NCI-H2107 treated with DMSO at 0.1 percent for 48 hours (cell line): ENCODE results near the gene NMNAT3.
A peak's percentile ranks its signal among the peaks of the same experiment; 100 is the strongest.

ENCODE experiments used
- DNase-seq: peaks from one replicate; lab custom pipeline; 2025; ENCODE audit not compliant: unreplicated experiment; lab: John Stamatoyannopoulos, UW

Gene NMNAT3

GRCh38 chr3:139676108-139676507, 1.7 kb downstream of the NMNAT3 start:
- DNase-seq, result no peak

GRCh38 chr3:139675327-139675726, 2.4 kb downstream of the NMNAT3 start:
- DNase-seq, result no peak

GRCh38 chr3:139674571-139675260, 3.1 kb downstream of the NMNAT3 start:
- no peak for DNase-seq

- DNase-seq, result no peak
These were observed 4.9 kb downstream of the NMNAT3 start for GRCh38 chr3:139672884-139673283.

DNA sequence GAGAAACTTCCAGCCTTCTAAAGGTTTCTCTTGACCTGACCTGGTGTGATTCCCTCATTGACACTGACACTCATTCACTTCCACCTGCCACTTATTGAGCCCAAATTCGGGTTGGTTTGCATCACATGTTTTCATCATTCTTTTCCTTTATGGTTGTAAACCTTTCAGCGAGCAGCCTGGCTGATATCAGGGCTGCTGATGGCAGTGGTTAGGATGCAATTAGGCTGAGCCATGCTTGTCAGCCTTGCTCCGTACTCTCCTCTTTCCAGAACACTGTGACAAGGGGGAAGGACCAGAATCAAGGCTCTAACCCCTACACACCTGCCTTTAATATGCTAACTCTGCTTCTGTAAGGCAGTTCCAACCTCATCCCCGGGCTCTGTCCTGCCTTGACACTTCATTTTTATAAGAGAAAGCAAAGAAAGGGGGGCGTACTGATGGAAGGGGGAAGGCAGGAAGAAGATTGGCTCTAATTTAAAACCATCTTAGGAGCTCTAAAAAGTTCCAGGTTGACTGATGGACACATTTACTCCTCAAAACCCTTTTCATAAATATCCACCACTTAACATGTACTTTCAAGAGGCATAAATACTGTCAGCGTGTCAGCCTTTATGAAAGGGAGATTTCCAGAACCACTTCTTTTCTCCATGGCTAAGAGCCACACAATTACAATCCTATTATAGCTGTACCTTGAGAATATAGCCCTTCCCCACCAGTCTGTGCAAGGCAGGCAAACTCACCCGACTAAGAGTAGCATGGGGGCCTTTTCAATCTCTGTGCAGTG, 5.7 kb downstream of the NMNAT3 start:
- DNase-seq, result peak; percentile 51

DNA sequence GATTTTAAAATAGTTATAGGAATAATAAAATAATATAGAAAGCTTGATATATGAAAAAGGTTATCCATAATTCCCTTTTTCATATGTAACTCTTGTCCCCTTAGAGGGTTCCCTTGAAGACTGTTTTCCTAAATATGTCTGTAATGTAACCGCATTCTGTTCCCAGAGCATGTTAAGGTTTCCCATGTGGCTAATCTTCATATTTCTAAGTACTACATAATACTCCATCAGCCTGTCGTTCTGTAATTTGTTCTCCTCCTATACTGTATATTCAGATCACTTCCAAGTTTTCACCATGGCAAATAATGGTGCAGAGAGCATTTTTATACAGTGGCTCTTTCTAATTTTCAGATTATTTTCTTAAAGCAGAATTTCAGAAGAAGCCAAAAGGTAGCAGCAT, 6.7 kb downstream of the NMNAT3 start:
- DNase-seq, result no peak

GRCh38 chr3:139670196-139670595, 7.6 kb downstream of the NMNAT3 start:
- no peak for DNase-seq

DNA sequence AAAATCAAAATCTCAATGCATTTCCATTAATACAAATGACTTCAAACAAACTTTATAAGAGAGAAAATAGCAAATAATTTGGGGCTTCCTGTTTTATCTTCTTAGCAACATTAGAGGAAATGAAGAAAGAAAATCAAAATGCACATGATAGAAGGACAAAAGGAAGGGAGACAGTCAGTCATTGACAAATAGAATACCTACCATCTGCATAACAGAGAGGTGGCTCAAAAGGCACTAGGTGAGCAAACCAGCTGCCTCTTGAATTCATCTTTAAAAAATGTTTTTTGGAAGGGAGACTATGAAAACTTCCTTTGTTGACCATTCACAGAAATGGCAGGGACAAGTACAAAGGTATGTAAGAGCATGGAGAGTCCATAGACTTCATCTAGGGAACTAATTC, 9.4 kb downstream of the NMNAT3 start:
- DNase-seq, result no peak

DNA sequence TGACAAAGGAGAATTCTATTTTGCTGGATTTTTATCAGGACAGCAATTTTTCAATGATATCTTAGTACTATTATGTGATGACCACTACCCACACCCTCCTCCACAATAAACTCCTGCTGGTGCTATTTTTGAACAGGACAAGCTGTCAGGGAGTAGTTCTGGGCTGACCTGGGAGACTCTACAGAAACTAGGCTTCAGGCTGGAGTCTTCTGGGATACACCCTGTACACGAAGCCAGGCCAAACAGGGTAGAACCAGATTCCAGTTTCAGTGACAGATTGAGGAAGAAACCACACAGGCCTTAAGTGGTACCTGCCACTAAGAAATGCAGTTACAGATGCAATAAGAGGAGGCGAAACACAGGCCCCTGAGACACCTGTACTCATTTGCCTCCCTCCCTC, 12.8 kb downstream of the NMNAT3 start:
- DNase-seq, result no peak

GRCh38 chr3:139660269-139660668, 17.5 kb downstream of the NMNAT3 start:
- no peak for DNase-seq

DNA sequence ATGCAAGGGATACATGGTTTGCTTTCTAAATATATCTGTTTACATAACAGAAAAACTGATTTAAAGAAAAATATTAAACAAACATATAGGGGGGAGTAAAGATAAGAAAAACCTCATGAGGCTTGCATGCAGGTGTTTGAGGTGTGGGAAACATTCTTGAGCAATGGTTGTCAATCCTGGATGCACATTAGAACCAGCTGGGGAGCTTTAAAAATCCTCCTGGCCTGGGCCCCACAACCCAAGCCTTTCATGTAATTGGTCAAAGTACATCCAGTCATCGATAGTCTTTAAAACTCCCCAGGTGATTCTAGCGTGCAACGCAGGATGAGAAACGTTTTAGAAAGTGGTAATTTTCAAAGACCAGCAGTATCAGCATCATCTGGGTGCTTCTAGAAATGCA, 18.3 kb downstream of the NMNAT3 start:
- DNase-seq, result no peak

DNA sequence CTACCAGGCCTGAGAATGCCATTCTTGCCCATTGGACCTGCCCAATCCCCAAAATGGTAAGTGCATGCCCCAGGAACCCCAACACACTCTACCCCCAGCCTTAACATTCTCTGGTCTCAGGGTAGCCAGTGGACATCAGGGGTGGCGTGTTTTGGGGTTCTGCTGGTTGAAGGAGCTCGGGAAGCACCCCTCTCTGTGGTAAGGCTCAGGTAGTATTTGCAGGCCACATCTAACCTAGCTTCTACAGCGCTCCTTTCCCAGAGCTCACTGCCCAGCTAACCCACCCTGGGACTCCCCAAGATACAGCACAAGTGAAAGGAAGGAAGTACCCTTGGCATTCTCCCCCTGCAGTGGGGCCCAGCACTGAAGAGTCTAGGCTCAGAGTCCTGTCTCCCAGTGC, 19.8 kb downstream of the NMNAT3 start:
- DNase-seq, result no peak

GRCh38 chr3:139657434-139657833, 20.3 kb downstream of the NMNAT3 start:
- DNase-seq, result no peak

DNA sequence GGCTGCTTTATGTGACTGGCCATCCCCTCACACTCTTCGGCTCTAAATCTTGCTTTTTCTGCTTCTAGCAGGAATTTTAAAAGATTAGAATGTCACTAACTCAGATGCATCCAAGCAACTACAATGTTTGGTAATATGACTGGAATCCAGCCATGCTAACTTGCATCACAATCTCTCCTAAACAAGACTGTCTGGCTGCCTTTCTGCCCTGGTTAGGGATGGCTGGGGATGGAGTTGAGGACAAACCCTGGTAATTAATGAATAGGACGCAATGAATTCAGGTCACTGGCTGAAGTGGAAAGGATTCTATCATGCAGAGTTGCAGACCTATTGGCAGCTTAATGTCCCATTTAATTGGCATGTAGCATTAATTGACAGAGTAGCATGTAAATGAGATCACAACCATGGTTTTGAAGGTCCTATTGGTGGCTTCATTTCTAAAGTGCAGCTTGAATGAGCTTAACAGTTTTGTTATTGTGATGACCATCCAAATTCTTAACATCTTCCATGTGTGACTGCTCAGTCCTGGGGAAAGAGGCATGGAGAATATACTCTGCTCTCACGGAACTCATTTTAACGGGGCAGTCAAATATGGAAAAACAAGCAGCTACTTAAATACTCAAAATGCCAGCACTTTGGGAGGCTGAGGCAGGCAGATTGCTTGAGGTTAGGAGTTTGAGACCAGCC, 21.7 kb downstream of the NMNAT3 start:
- no peak for DNase-seq

DNA sequence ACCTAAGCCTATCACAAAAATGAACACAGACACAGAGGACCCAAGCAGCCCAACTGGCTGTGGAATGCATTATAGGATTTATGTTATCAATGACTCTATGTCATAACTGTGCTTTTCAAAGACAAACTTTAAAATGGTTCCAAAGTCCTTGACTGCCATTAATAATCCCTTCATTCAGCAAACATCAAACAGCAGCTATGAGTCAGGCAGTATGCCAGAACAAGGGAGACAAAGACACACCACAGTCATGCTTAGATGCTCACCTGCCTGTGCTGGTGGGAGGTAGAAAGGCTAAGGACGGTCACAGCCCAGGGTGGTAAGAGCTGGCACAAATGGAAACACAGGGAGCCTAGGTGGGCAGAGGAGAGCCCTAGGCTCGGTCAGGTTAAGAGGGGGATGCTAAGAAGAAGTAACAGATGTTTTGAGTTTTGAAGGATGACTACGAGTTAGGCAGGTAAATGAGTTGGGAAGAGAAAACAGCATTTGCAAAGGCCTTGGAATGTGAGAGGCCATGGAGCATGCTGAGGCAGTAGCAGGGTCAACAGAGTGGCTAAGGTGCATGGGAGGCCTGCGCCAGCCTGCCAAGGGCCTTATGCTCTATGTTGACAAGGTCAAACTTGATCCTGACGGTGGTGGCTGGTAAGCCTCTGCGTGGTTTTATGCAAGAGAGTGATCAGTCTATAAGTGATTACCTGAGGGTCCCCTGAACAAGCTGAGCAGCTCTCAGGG, 23.0 kb downstream of the NMNAT3 start:
- DNase-seq, result peak; percentile 88

DNA sequence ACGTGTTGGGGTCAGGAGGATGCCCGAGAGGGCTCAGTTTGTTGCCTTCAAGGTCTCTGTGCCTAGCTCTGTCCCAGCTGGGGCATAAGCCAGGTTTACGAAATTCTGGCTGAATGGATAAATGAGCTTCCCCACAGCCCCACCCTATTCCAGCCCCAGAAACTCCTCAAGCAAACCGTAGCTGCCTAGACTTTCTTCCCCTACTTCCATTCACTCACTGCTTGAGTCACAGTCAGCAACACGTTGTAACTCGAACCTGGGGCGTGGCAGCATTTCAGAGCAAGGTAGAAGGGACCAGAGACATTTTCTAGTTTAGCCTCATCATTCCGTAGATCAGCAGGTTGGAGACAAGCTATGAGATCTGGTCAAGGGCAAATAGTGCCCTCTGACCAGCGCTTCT, 24.2 kb downstream of the NMNAT3 start:
- DNase-seq, result no peak

DNA sequence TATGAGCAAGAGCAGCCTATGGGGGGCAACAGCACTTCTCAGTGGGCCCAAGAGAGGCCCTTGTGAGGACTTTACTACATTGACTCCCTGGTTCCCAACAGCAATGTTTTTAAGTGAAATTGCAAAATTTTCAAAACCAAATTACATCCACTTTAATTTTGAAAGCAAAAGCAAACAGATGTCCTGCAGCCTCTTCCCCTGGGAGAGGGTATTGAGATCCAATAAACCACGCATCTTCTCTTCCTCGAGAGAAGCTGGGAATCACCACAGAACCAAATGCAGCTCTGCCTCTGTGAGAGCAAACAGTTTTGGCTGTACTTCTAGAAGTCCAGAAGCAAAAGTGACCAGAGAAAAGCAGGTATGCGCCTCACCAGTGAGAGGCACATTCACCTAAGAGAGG, 25.2 kb downstream of the NMNAT3 start:
- no peak for DNase-seq

GRCh38 chr3:139647866-139648435, 29.8 kb downstream of the NMNAT3 start:
- no peak for DNase-seq

DNA sequence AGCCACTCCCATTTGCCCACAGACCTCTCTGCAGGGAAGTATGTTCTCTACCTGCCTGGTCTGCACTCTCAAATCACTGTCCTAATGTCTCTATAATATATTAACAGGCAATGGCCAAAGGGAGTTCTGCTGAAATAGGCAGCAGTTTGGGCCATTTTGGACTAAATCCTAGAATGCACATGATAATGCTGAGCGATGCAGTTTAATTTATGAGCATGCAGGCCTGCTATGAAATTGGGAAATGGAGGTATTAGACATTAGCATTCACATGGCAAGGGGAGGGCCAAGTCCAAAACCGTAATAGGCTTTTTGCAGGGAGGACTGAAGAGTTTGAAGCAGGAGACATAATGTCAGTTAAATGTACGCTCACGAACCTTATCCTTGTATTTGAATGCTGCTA, 31.3 kb downstream of the NMNAT3 start:
- no peak for DNase-seq

DNA sequence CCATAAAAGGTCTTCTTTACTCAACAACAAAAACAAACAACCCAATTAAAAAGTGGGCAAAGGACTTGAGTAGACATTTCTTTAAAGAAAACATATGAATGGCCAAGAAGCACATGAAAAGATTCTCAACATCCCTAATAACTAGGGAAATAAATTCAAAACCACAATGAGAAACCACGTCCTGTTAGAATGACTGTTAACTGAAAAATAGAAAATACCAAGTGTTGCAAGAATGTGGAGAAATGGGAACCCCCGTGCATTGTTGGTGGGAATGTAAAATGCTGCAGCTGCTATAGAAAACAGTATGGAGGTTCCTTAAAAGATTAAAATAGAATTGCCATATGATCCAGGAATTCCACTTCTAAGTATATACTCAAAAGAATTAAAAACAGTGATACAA, 34.8 kb downstream of the NMNAT3 start:
- DNase-seq, result no peak

DNA sequence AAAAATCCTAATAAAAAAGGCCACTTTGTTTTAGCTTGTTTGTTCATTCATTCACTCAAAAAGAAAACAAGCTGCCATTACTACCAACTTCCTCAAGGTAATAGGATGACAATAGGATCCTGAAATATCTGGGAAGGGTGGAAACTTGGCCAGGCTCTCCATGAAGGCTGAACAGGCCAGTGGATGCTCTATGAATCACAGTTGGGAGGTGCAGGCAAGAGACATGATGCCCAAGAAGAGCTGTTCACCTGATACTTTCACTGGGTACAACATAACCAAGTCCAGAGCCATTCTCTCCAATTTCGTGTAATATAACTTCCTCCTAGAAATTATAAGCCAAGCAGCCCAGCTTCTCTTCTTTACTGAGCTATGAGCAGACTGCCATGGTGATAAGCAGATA, 37.3 kb downstream of the NMNAT3 start:
- no peak for DNase-seq
